Endometrial microvascular endothelial cells (primary cell): ENCODE results near the gene HTR2C. TPM values are rescaled to one million over a fixed set of nuclear protein-coding genes. Genes with fewer than 3 reads are reported as not detected.
"Not testable (repeated sequence)": the region's sequence is repeated elsewhere in the genome, so short reads cannot be mapped to it uniquely, and the experiment has no call there.

ENCODE experiments used
- in situ Hi-C: cut with HindIII; loops from 2 replicates; pipeline ENCODE4 v1.10.0; 2017; ENCODE audit warnings: low sequenced_read_pairs, low pct_unique_long_range_greater_than_20kb; ENCODE audit errors: inconsistent ontology term
- total RNA-seq: library from RNA; depleted of rRNA; stranded (reverse); fragments of >200 nt; gene quantifications from one replicate; pipeline ENCODE4 v1.2.3, GENCODE V29; 2015; ENCODE audit errors: inconsistent ontology term

The HTR2C gene
- not detected for total RNA-seq

GRCh38 chrX:114583646-114584374, at the start of gene HTR2C:
Gene HTR2C (plus strand): TSS chrX:114584086. CDS start chrX:114726937, 142,851 bp downstream.
- in situ Hi-C loops = no loop called here

- in situ Hi-C loops = no loop called here
Measured at GRCh38 chrX:114580336-114580735, 3.5 kb upstream of the HTR2C start.

- in situ Hi-C loops = no loop called here
Measured at GRCh38 chrX:114581528-114582263, 2.2 kb upstream of the HTR2C start.

- in situ Hi-C loops = no loop called here
Measured at GRCh38 chrX:114582264-114582632, 1.6 kb upstream of the HTR2C start.

GRCh38 chrX:114582698-114583395, 1.0 kb upstream of the HTR2C start:
- in situ Hi-C loops = no loop called here

GRCh38 chrX:114584375-114584943, 573 bp downstream of the HTR2C start:
- in situ Hi-C loops = no loop called here

GRCh38 chrX:114584983-114585842, 1.3 kb downstream of the HTR2C start:
- in situ Hi-C loops = no loop called here

- in situ Hi-C loops = no loop called here
Measured at GRCh38 chrX:114591121-114591520, 7.2 kb downstream of the HTR2C start.

GRCh38 chrX:114599305-114599704, 15.4 kb downstream of the HTR2C start:
- in situ Hi-C loops = no loop called here

GRCh38 chrX:114599911-114600310, 16.0 kb downstream of the HTR2C start:
- in situ Hi-C loops = no loop called here

GRCh38 chrX:114606619-114607018, 22.7 kb downstream of the HTR2C start:
- in situ Hi-C loops = not testable (repeated sequence)

GRCh38 chrX:114611018-114611619, 27.2 kb downstream of the HTR2C start:
- in situ Hi-C loops = no loop called here

- in situ Hi-C loops = no loop called here
Measured at GRCh38 chrX:114615765-114616164, 31.9 kb downstream of the HTR2C start.

- in situ Hi-C loops = no loop called here
Measured at GRCh38 chrX:114619874-114620273, 36.0 kb downstream of the HTR2C start.

- in situ Hi-C loops = no loop called here
Measured at GRCh38 chrX:114626323-114626722, 42.4 kb downstream of the HTR2C start.

- in situ Hi-C loops = no loop called here
Measured at GRCh38 chrX:114635986-114636385, 52.1 kb downstream of the HTR2C start.

- in situ Hi-C loops = no loop called here
Measured at GRCh38 chrX:114650351-114650750, 66.5 kb downstream of the HTR2C start.

GRCh38 chrX:114675365-114675764, 91.5 kb downstream of the HTR2C start:
- in situ Hi-C loops = no loop called here
